ENCODE data around the gene HNRNPA0.
A peak's percentile ranks its signal among the peaks of the same experiment; 100 is the strongest.

HNRNPA0 gene

DNA sequence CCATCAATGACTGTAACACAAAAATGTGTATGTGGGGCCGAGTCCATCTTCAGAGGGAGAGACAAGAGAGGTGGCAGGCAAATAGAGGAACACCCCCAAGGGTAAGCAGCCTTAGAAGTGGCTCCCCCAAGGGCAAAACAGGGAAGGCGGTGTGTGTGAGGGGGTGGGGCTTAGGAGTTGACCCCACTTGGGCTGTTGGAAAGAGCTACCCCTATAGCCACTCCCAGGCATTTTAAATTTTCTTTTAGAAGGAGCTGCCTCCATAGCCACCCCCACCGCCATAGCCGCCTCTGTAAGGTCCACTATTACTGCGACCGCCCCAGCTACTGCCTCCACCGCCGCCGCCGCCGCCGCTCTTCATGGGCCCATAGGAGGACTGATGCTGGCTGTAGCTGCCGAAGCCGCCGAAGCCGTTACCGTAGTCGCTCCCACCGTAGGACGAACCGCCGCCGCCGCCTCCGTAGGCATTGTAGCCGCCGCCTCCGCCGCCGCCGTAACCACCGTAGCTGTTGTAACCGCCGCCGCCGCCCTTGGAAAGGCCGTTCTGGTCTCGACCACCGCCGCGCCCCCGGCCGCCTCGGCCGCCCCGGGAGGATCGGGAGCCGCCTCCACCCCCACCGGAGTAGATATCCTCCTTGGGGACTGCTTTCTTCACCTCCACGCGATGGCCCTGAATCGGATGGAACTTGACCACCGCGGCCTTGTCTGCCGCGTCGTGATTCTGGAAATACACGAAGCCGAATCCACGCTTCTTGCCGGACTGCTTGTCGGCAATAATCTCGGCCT is 1.1 kb downstream of the HNRNPA0 start:
- FAIRE-seq = peak; percentile 42
- no peak for TF ChIP-seq POLR2AphosphoS5 (IDR thresholded peaks at IDR 0.05; ENCODE audit: low read depth, low read length)
- no peak for TF ChIP-seq TAF1 (IDR thresholded peaks at IDR 0.05; ENCODE audit: borderline replicate concordance, low read depth, low read length)
- no peak for TF ChIP-seq POLR2A (IDR thresholded peaks at IDR 0.05; ENCODE audit: low read depth, low read length)
- DNase-seq (ENCODE audit: insufficient read length) = peak; percentile 19

DNA sequence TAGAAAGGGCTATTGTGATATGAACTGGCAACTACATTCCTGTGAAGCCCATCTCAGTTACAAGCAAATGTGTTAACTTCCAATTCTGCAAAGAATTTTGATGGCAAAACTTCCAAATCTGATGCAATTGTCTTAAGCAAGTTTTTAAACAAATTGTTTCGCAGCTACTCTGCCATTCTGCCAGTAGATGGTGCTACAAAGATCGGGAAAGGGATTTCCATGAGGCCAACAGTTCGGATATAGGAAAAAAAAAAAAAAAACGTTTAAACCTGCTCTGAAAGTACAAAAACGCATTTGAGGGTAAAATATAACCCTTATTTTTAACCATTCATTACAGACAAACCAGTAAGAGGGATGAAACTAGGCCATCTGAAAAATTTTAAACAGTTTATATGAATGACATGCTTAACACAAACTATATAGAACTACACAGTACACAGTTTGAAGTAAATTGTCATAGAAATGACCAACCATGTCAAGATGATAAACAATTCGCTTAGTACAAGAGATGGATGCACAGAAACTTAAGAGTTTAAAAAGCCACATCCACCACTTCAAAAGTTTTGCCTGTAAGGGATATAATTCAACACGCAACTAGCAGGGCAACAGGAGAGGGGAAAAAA is 2.2 kb downstream of the HNRNPA0 start:
- FAIRE-seq (peak; percentile 70), DNase-seq (ENCODE audit: insufficient read length) (no peak)
- TF ChIP-seq POLR2AphosphoS5 (IDR thresholded peaks at IDR 0.05; ENCODE audit: low read depth, low read length) (peak; percentile 58), TAF1 (IDR thresholded peaks at IDR 0.05; ENCODE audit: borderline replicate concordance, low read depth, low read length) (no peak)

DNA sequence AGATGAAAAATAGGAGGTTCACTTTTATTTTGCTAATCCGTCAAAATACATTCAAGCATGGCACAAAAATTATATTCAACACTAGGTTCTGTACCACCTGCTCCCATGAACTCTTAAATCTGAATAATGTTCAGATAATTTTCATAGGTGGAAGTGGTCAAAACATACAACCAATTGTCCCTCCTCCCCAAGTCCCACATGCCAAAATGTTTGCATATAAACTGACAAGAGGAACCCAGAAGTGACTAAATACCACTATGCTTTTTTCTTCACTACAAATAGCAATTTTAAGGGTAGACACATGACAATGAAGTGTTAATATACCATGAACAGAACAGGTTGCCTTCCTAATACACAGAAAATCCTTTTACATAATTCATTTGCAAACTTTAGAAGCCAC is 3.7 kb downstream of the HNRNPA0 start:
- no peak for TF ChIP-seq TAF1 (IDR thresholded peaks at IDR 0.05; ENCODE audit: borderline replicate concordance, low read depth, low read length)
- no peak for TF ChIP-seq POLR2AphosphoS5 (IDR thresholded peaks at IDR 0.05; ENCODE audit: low read depth, low read length)
- TF ChIP-seq POLR2A (IDR thresholded peaks at IDR 0.05; ENCODE audit: low read depth, low read length) = no peak
- DNase-seq (ENCODE audit: insufficient read length) (no peak), FAIRE-seq (no peak)

DNA sequence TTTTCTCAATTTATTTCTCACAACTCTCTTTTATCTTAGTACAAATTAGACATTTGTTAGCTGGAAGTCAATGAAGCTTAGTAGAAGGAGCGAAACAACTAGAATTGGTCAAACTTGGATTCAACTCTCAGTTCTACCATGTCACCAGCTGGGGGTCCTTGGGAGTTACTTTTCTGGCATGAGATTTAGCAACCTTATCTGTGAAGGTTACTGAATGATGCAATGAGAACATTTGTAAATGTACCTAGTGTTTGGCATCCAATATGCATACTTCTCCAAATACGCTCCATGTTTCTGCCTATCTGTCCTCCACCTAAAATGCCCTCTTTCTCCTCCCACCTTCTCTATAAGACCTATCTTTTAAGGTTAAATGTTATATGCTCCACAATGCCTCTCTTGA is 6.3 kb downstream of the HNRNPA0 start:
- no peak for FAIRE-seq

DNA sequence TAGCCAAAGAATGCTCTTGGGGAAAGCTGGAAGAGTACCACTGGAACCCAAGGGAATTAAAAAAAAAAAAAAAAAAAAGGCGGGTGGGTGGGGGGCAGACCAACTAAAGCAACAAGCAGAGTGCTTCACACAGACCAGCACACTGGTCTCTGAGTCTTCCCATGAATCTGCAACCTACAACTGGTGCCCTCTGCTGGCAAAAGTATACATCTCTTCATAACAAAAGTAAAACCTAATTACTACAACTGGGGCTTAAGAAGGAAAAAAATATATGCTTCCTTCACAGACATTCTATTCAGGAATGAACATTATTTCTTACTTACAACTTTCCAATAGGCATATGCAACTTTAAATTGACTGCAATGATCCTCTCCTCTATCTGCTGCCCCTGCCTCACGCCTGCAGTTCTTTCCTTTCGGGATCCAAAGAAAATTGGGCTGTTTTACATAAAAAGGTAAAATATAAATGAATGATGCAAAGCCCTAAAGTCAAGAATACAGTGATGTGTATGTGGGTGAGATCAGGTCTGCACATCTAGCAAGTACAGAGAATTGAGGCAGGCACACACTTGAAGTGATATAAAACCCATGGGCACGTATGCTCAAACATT is 11.0 kb downstream of the HNRNPA0 start:
- DNase-seq (ENCODE audit: insufficient read length) (no peak), FAIRE-seq (peak; percentile 78)

More for the DNA sequence above, 6.3 kb downstream of the HNRNPA0 start:
- DNase-seq (ENCODE audit: insufficient read length) = no peak
- TF ChIP-seq POLR2A (IDR thresholded peaks at IDR 0.05; ENCODE audit: low read depth, low read length) (peak; percentile 29; the same call in 1 of the 2 replicates), POLR2AphosphoS5 (IDR thresholded peaks at IDR 0.05; ENCODE audit: low read depth, low read length) (no peak)

DNA sequence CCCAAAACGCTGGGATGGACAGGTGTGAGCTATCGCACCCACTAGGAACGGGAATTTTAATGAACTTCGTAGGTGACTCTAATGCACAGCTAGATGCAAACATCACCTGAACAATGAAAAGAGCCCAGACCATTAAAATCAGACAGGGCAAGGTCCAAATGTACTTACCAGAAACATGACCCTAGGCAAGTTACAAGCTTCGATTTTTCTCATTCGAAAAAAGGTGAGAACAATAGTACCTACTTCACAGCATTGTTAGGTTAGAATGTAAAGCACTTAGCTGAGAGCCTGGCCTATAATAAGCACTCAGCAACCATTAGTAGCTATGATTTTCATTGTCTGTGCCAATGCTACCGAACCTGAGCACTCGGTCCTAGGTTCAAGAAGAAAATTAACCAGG is 12.4 kb downstream of the HNRNPA0 start:
- TF ChIP-seq TAF1 (IDR thresholded peaks at IDR 0.05; ENCODE audit: borderline replicate concordance, low read depth, low read length) (no peak), POLR2A (IDR thresholded peaks at IDR 0.05; ENCODE audit: low read depth, low read length) (no peak), POLR2AphosphoS5 (IDR thresholded peaks at IDR 0.05; ENCODE audit: low read depth, low read length) (no peak)
- FAIRE-seq (no peak), DNase-seq (ENCODE audit: insufficient read length) (no peak)

More for the DNA sequence above, 11.0 kb downstream of the HNRNPA0 start:
- no peak for TF ChIP-seq TAF1 (IDR thresholded peaks at IDR 0.05; ENCODE audit: borderline replicate concordance, low read depth, low read length)
- no peak for TF ChIP-seq POLR2AphosphoS5 (IDR thresholded peaks at IDR 0.05; ENCODE audit: low read depth, low read length)
- no peak for TF ChIP-seq POLR2A (IDR thresholded peaks at IDR 0.05; ENCODE audit: low read depth, low read length)

DNA sequence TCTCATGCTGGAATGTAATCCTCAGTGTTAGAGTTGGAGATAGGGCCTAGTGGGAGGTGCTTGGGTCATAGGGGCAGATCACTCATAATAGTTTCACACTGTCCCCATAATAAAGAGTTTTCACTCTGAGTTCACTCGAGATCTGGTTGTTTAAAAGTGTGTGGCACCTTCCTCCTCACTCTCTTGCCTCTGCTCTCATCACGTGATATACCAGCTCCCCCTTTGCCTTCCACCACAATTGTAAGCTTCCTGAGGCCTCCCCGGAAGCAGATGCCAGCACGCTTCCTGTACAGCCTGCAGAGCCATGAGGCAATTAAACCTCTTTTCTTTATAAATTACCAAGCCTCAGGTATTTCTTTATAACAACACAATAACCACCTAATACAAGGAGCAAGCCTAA is 14.4 kb downstream of the HNRNPA0 start:
- DNase-seq (ENCODE audit: insufficient read length) = no peak

DNA sequence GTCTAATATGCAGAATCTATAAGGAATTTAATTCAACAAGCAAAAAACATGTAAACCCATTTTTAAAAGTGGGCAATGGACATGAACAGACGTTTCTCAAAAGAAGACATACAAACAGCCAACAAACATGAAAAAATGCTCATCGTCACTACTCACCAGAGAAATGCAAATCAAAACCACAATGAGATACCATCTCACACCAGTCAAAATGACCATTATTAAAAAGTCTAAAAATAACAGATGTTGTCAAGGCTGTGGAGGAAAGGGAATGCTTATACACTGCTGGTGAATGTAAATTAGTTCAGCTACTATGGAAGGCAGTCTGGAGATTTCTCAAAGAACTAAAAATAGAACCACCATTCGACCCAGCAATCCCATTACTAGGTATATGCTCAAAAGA is 15.2 kb downstream of the HNRNPA0 start:
- FAIRE-seq (no peak), DNase-seq (ENCODE audit: insufficient read length) (no peak)
- TF ChIP-seq POLR2A (IDR thresholded peaks at IDR 0.05; ENCODE audit: low read depth, low read length) = no peak
- TF ChIP-seq POLR2AphosphoS5 (IDR thresholded peaks at IDR 0.05; ENCODE audit: low read depth, low read length) = no peak
- no peak for TF ChIP-seq TAF1 (IDR thresholded peaks at IDR 0.05; ENCODE audit: borderline replicate concordance, low read depth, low read length)

More for the DNA sequence above, 14.4 kb downstream of the HNRNPA0 start:
- FAIRE-seq = no peak
- TF ChIP-seq TAF1 (IDR thresholded peaks at IDR 0.05; ENCODE audit: borderline replicate concordance, low read depth, low read length) = no peak
- no peak for TF ChIP-seq POLR2AphosphoS5 (IDR thresholded peaks at IDR 0.05; ENCODE audit: low read depth, low read length)
- TF ChIP-seq POLR2A (IDR thresholded peaks at IDR 0.05; ENCODE audit: low read depth, low read length) = no peak

DNA sequence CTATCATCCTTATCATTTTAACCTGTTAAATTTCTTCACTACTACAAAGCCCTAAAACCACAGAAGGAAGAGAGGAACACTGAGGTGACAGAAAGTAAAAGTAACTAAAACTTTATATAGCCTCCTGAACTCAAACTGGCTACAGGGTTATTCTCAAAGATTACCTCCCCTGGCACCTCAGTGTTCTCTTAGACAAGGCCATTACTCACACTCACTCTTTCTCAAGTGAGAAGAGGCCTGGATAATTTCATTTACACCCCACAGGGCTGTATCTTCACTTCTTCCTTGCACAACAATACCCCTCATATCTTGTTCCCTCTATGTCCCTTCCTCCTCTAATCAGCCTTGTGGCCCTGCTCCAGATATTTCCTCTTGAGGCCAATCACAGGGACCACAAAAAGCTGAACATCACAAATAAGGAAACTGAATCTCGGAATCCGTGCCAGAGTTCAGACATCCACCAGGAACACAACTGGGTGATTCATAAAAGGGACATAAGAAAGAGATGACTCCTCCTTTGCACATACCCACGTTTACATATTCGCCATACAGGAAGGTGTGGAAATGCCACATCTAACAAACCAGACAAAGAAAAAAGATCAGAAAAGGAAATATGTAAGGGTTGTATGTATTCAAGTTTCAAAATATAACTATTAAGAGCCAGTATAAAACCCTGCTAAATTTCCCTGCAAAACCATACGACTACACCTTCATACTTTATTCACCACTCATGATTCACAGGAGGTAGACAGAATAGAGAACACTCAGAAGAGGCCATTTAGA is 16.6 kb downstream of the HNRNPA0 start:
- FAIRE-seq = peak; percentile 75
- DNase-seq (ENCODE audit: insufficient read length) = no peak
- no peak for TF ChIP-seq TAF1 (IDR thresholded peaks at IDR 0.05; ENCODE audit: borderline replicate concordance, low read depth, low read length)
- TF ChIP-seq POLR2A (IDR thresholded peaks at IDR 0.05; ENCODE audit: low read depth, low read length) = no peak
- TF ChIP-seq POLR2AphosphoS5 (IDR thresholded peaks at IDR 0.05; ENCODE audit: low read depth, low read length) = no peak

DNA sequence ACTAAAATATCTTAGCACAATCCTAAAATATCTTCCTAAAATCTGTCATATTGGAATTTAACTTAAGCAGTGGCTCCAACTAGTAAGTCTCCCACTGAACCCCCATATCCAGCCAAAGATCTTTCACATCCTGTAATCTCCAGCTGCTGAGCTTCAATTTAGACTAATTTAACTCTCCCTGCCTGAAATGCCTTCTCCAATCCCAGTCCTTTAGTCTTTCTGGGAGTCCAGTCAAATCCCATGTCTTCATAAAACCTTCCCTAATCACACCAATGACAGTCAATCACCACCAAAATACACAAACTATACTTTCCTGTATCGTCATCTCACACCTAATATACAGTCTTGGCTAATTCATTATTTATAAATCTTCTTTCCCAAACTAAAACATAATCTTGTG is 17.7 kb downstream of the HNRNPA0 start:
- FAIRE-seq (peak; percentile 60), DNase-seq (ENCODE audit: insufficient read length) (no peak)
- no peak for TF ChIP-seq POLR2AphosphoS5 (IDR thresholded peaks at IDR 0.05; ENCODE audit: low read depth, low read length)
- no peak for TF ChIP-seq POLR2A (IDR thresholded peaks at IDR 0.05; ENCODE audit: low read depth, low read length)
- TF ChIP-seq TAF1 (IDR thresholded peaks at IDR 0.05; ENCODE audit: borderline replicate concordance, low read depth, low read length) = no peak

Data from GM12892 (cell line).